ENCODE measurements around the gene OASL.

Gene OASL

GRCh38 chr12:120983759-120984158, 55.3 kb downstream of the OASL start:
- Histone ChIP-seq H3K27me3 (no peaks in the 10 kb centered on the region), H3K9me3 (no peaks in the 10 kb centered on the region), H3K4me1 (no peaks in the 10 kb centered on the region), H3K4me3 (ENCODE audit: low read depth, low read length) (no peak overlapping the region), H3K36me3 (no peaks in the 10 kb centered on the region)
- TF ChIP-seq, protein P1, sequence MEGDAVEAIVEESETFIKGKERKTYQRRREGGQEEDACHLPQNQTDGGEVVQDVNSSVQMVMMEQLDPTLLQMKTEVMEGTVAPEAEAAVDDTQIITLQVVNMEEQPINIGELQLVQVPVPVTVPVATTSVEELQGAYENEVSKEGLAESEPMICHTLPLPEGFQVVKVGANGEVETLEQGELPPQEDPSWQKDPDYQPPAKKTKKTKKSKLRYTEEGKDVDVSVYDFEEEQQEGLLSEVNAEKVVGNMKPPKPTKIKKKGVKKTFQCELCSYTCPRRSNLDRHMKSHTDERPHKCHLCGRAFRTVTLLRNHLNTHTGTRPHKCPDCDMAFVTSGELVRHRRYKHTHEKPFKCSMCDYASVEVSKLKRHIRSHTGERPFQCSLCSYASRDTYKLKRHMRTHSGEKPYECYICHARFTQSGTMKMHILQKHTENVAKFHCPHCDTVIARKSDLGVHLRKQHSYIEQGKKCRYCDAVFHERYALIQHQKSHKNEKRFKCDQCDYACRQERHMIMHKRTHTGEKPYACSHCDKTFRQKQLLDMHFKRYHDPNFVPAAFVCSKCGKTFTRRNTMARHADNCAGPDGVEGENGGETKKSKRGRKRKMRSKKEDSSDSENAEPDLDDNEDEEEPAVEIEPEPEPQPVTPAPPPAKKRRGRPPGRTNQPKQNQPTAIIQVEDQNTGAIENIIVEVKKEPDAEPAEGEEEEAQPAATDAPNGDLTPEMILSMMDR (IDR thresholded peaks at IDR 0.05; ENCODE audit: low read depth, low read length), result no peak
- DNase-seq, result no peak

DNA sequence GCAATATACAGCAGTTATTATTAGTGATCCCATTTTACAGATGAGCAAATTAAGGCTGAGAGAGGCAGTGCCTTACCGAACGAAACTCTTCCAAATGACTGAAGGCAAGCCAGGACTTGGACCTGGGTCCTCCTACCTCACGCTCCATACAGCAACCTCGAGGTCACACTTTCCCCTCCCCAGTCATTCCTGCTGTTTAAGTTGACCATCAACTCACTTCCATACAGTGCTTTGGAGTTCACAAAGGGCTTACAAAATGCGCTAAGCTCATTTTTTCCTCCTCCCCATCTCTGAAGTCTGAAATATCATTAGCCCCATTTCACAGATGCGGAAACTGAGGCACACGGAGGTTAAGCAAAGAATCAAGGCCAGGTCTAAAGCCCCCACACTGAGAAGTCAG, 56.4 kb downstream of the OASL start:
- H3K27me3 ChIP-seq, result no peaks in the 10 kb centered on the region
- TF ChIP-seq, protein P1 (IDR thresholded peaks at IDR 0.05; ENCODE audit: low read depth, low read length), result no peak
- no peaks in the 10 kb centered on the region for H3K9me3 ChIP-seq
- DNase-seq, result no peak
- no peaks in the 10 kb centered on the region for H3K36me3 ChIP-seq
- no peak overlapping the region for H3K4me3 ChIP-seq (ENCODE audit: low read depth, low read length)
- H3K4me1 ChIP-seq, result no peaks in the 10 kb centered on the region

DNA sequence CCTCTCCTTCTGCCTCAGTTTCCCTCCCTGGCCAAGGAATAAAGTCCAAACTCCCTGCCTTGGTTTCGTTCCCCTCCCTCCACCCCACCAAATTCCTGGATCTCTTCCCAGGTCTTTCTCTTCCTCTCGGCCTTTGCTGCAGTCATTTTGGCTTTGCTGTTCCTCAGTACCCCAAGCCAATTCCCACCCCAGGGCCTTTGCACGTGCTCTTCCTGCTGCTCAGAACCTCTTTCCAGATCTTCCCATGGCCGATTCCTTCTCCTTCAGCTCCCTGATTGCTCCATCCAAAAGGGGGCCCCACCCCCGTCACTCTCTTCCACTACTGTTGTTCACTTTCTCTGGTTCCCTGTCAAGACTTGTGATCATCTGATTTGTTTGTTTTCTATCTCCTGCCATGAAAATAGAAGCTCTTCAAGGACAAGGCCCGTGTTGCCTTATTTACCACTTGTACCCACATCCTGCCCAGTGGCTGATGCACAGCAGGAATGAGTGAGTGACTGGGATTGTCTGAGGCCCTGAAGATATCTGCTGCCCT, 57.6 kb downstream of the OASL start:
- Histone ChIP-seq H3K4me3 (ENCODE audit: low read depth, low read length) (no peak overlapping the region), H3K27me3 (no peaks in the 10 kb centered on the region), H3K9me3 (no peaks in the 10 kb centered on the region), H3K4me1 (no peaks in the 10 kb centered on the region), H3K36me3 (no peaks in the 10 kb centered on the region)
- no peak for DNase-seq
- TF ChIP-seq, protein P1 (IDR thresholded peaks at IDR 0.05; ENCODE audit: low read depth, low read length), result no peak

DNA sequence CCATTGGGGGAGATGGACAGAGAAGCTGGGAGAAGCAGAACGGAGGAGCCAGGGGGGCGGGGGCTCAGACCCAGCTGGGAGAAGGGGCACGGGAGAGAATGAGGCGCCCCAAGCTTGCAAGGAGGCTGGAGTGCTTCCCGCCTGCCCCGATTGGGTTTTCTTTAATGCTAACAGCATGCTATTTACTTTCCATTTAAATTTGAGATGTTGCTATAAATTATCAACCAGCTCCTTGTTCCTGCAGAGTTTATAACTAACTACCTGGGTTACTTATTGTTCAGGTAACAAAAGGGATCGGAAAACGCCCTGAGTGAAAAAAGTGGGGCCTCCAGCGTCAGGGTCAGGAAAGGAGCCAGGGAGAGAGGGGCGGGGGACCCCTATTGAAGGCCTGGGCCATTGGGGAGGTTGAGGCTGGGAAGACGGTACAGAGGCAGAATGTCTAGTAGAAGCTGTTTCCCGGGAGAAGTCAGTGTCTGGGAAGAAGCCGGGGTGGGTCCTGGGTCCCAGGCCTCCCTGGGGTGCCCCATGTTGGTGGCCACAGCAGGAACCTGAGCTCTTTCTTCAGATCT, 58.2 kb downstream of the OASL start:
- H3K36me3 ChIP-seq, result no peaks in the 10 kb centered on the region
- TF ChIP-seq, protein P1 (IDR thresholded peaks at IDR 0.05; ENCODE audit: low read depth, low read length), result no peak
- DNase-seq, result no peak
- H3K4me1 ChIP-seq, result no peaks in the 10 kb centered on the region
- no peaks in the 10 kb centered on the region for H3K27me3 ChIP-seq
- H3K4me3 ChIP-seq (ENCODE audit: low read depth, low read length), result no peak overlapping the region
- no peaks in the 10 kb centered on the region for H3K9me3 ChIP-seq

- DNase-seq, result no peak
- TF ChIP-seq, protein P1 (IDR thresholded peaks at IDR 0.05; ENCODE audit: low read depth, low read length), result no peak
- H3K9me3 ChIP-seq, result no peaks in the 10 kb centered on the region
- H3K4me3 ChIP-seq (ENCODE audit: low read depth, low read length), result no peak overlapping the region
- H3K27me3 ChIP-seq, result no peaks in the 10 kb centered on the region
- H3K36me3 ChIP-seq, result no peaks in the 10 kb centered on the region
- H3K4me1 ChIP-seq, result no peaks in the 10 kb centered on the region
Observed at GRCh38 chr12:120979862-120980696, 59.0 kb downstream of the OASL start.

Measured in BE2C (cell line).